Raji (cell line): Measurements from ENCODE around the gene GZMM.

Experiments used
- POLR2A ChIP-seq: IDR thresholded peaks from 2 replicates; pipeline ENCODE4 v1.6.1; 2011; ENCODE audit warnings: low read depth, low read length, control low read depth; ENCODE audit not compliant: insufficient read depth

Gene GZMM

GRCh38 chr19:589693-590395 is 46.0 kb downstream of the GZMM start, which contains the start of gene HCN2:
Gene HCN2 (plus strand): TSS chr19:589881. CDS start chr19:589946, 65 bp downstream.
- TF ChIP-seq POLR2A = no peak

GRCh38 chr19:590396-590745 is 46.5 kb downstream of the GZMM start:
- TF ChIP-seq POLR2A = no peak

GRCh38 chr19:590750-591098 is 46.9 kb downstream of the GZMM start:
- TF ChIP-seq POLR2A = no peak

GRCh38 chr19:591099-591958 is 47.5 kb downstream of the GZMM start:
- no peak for TF ChIP-seq POLR2A

- no peak for TF ChIP-seq POLR2A
Measured at GRCh38 chr19:592101-592500, 48.2 kb downstream of the GZMM start.

- no peak for TF ChIP-seq POLR2A
Measured at GRCh38 chr19:593055-593454, 49.2 kb downstream of the GZMM start.

GRCh38 chr19:593505-593904 is 49.7 kb downstream of the GZMM start:
- no peak for TF ChIP-seq POLR2A

- TF ChIP-seq POLR2A = no peak
Measured at GRCh38 chr19:594265-594870, 50.5 kb downstream of the GZMM start.

- TF ChIP-seq POLR2A = no peak
Measured at GRCh38 chr19:595326-596262, 51.7 kb downstream of the GZMM start.

- TF ChIP-seq POLR2A = no peak
Measured at GRCh38 chr19:596263-596655, 52.4 kb downstream of the GZMM start.

- TF ChIP-seq POLR2A = no peak
Measured at GRCh38 chr19:597406-598315, 53.8 kb downstream of the GZMM start.
